Vagina (tissue), 2 donors: ENCODE results near the gene PPIC. TPM values are rescaled to one million over a fixed set of nuclear protein-coding genes. Genes with fewer than 3 reads are reported as not detected.

Experiments
- DNase-seq, 2 donors: peaks; one replicate each; pipeline ENCODE4 v3.0.0-alpha.2; 2017; ENCODE audit errors: extremely low spot score in 2 of 2
- H3K27ac ChIP-seq: fragments of 200-600 bp; sonication (generic); one replicate; pipeline ENCODE4 v1.5.1; 2019
- H3K27me3 ChIP-seq: fragments of 200-600 bp; sonication (generic); one replicate; pipeline ENCODE4 v1.5.1; 2019
- H3K36me3 ChIP-seq, 2 donors: fragments of 200-600 bp; sonication (generic); one replicate each; pipeline ENCODE4 v1.5.1; 2017 to 2019
- H3K4me1 ChIP-seq: fragments of 200-600 bp; sonication (generic); one replicate; pipeline ENCODE4 v1.5.1; 2019
- H3K4me3 ChIP-seq, 2 donors: fragments of 200-600 bp; sonication (generic); 1 replicate in 1 of 2; 2 replicates in 1 of 2; pipeline ENCODE4 v1.5.1; 2016 to 2019
- H3K9me3 ChIP-seq: fragments of 200-600 bp; sonication (generic); one replicate; pipeline ENCODE4 v1.5.1; 2019
- CTCF ChIP-seq, 3 experiments: fragments of 450-650 bp in 2 of 3; fragments of 200-600 bp in 1 of 3; sonication (generic) in 1 of 3; IDR thresholded peaks; one replicate each; pipeline ENCODE4 v1.5.1; 2017 to 2019; ENCODE audit warnings: antibody characterized with exemption in 3 of 3, mild to moderate bottlenecking in 2 of 3, moderate library complexity in 2 of 3
- POLR2A ChIP-seq, 2 donors: fragments of 450-650 bp; IDR thresholded peaks; one replicate each; pipeline ENCODE4 v1.6.1; 2017; ENCODE audit warnings: antibody characterized with exemption in 2 of 2, mild to moderate bottlenecking in 2 of 2, moderate library complexity in 2 of 2
- POLR2AphosphoS5 ChIP-seq, 2 donors: sonication (generic); formaldehyde crosslinking; IDR thresholded peaks; one replicate each; pipeline ENCODE4 v1.9.0; 2017; ENCODE audit warnings: antibody characterized with exemption in 2 of 2, mild to moderate bottlenecking in 2 of 2, low read depth in 1 of 2; ENCODE audit not compliant: insufficient read depth in 1 of 2
- intact Hi-C: fragments of 100-400 bp; cut with DNase I; formaldehyde crosslinking; loops from one replicate; pipeline ENCODE4 v1.15.1; 2023
- total RNA-seq: library from RNA; depleted of rRNA; stranded (reverse); fragments of >200 nt; gene quantifications from one replicate; pipeline ENCODE4 v1.2.3, GENCODE V29; 2016

Gene PPIC
- total RNA-seq, 1 donor from 2014 or later = 21.6 TPM

- Histone ChIP-seq H3K27me3 (no peaks in the 10 kb centered on the region), H3K4me3 (no peak overlapping the region), H3K36me3 (no peaks in the 10 kb centered on the region), H3K9me3 (no peaks in the 10 kb centered on the region), H3K27ac (no peak overlapping the region), H3K4me1 (no peaks in the 10 kb centered on the region)
- TF ChIP-seq POLR2A (IDR thresholded peaks at IDR 0.05) = no peak
- no peak for DNase-seq
- intact Hi-C loops = no loop called here
Measured at GRCh38 chr5:122985006-122985700, 51.4 kb downstream of the PPIC start.

- Histone ChIP-seq H3K27me3 (no peaks in the 10 kb centered on the region), H3K27ac (no peak overlapping the region), H3K4me1 (no peaks in the 10 kb centered on the region), H3K36me3 (no peaks in the 10 kb centered on the region), H3K9me3 (no peaks in the 10 kb centered on the region), H3K4me3 (no peak overlapping the region)
- TF ChIP-seq POLR2AphosphoS5 (IDR thresholded peaks at IDR 0.05; ENCODE audit: insufficient read depth in 1 of 2, low read depth in 1 of 2) (no peak), CTCF (IDR thresholded peaks at IDR 0.05) (no peak), POLR2A (IDR thresholded peaks at IDR 0.05) (no peak)
- intact Hi-C loops = no loop called here
- no peak for DNase-seq
Measured at GRCh38 chr5:122984425-122984824, 52.1 kb downstream of the PPIC start.

- intact Hi-C loops = no loop called here
- TF ChIP-seq POLR2AphosphoS5 (IDR thresholded peaks at IDR 0.05; ENCODE audit: insufficient read depth in 1 of 2, low read depth in 1 of 2) = no peak
- no peak for TF ChIP-seq CTCF (IDR thresholded peaks at IDR 0.05)
- no peak for TF ChIP-seq POLR2A (IDR thresholded peaks at IDR 0.05)
- no peak for DNase-seq
Measured at GRCh38 chr5:122982376-122982775, 54.1 kb downstream of the PPIC start.

GRCh38 chr5:122981846-122982245 lies 54.7 kb downstream of the PPIC start:
- no peak for DNase-seq
- no peak overlapping the region for H3K4me3 ChIP-seq
- TF ChIP-seq POLR2AphosphoS5 (IDR thresholded peaks at IDR 0.05; ENCODE audit: insufficient read depth in 1 of 2, low read depth in 1 of 2) = no peak
- TF ChIP-seq POLR2A (IDR thresholded peaks at IDR 0.05) = no peak
- no peak for TF ChIP-seq CTCF (IDR thresholded peaks at IDR 0.05)
- no peak overlapping the region for H3K27ac ChIP-seq
- intact Hi-C loops = no loop called here
- H3K27me3 ChIP-seq = no peaks in the 10 kb centered on the region
- H3K4me1 ChIP-seq = no peaks in the 10 kb centered on the region
- no peaks in the 10 kb centered on the region for H3K9me3 ChIP-seq
- H3K36me3 ChIP-seq = no peaks in the 10 kb centered on the region

More at GRCh38 chr5:122982376-122982775, 54.1 kb downstream of the PPIC start:
- Histone ChIP-seq H3K4me3 (no peak overlapping the region), H3K9me3 (no peaks in the 10 kb centered on the region), H3K36me3 (no peaks in the 10 kb centered on the region), H3K4me1 (no peaks in the 10 kb centered on the region), H3K27me3 (no peaks in the 10 kb centered on the region), H3K27ac (no peak overlapping the region)

- Histone ChIP-seq H3K4me1 (no peaks in the 10 kb centered on the region), H3K36me3 (no peaks in the 10 kb centered on the region), H3K27me3 (no peaks in the 10 kb centered on the region), H3K27ac (no peak overlapping the region), H3K4me3 (no peak overlapping the region), H3K9me3 (no peaks in the 10 kb centered on the region)
- DNase-seq = no peak
- intact Hi-C loops = no loop called here
- TF ChIP-seq CTCF (IDR thresholded peaks at IDR 0.05) (no peak), POLR2AphosphoS5 (IDR thresholded peaks at IDR 0.05; ENCODE audit: insufficient read depth in 1 of 2, low read depth in 1 of 2) (no peak), POLR2A (IDR thresholded peaks at IDR 0.05) (no peak)
Measured at GRCh38 chr5:122978644-122979297, 57.8 kb downstream of the PPIC start.
